H9 (cell line): ENCODE data around the gene CCM2. TPM values are rescaled to one million over a fixed set of nuclear protein-coding genes. Genes with fewer than 3 reads are reported as not detected.
A peak's percentile ranks its signal among the peaks of the same experiment; 100 is the strongest.

Source experiments
- DNase-seq: peaks from one replicate; pipeline ENCODE4 v3.0.0-alpha.2; 2017
- H2AFZ ChIP-seq: one replicate; pipeline ENCODE4 v1.6.1; 2013; ENCODE audit warnings: mild to moderate bottlenecking, low read length, control low read depth, moderate library complexity
- H2AK5ac ChIP-seq: 2 replicates; pipeline ENCODE4 v1.6.1; 2013; ENCODE audit warnings: low read length, control low read depth, mixed read lengths; ENCODE audit not compliant: insufficient read length
- H2BK120ac ChIP-seq: one replicate; pipeline ENCODE4 v1.6.1; 2013; ENCODE audit warnings: low read depth, mild to moderate bottlenecking, low read length, control low read depth, inconsistent platforms; ENCODE audit not compliant: poor library complexity, severe bottlenecking
- H2BK12ac ChIP-seq: 2 replicates; pipeline ENCODE4 v1.6.1; 2013; ENCODE audit warnings: low read length, control low read depth, mixed read lengths, low read depth; ENCODE audit not compliant: insufficient read length
- H2BK15ac ChIP-seq: 2 replicates; pipeline ENCODE4 v1.6.1; 2013; ENCODE audit warnings: low read depth, low read length, control low read depth
- H2BK20ac ChIP-seq: one replicate; pipeline ENCODE4 v1.6.1; 2013; ENCODE audit warnings: low read depth, mild to moderate bottlenecking, low read length, control low read depth, inconsistent platforms; ENCODE audit not compliant: poor library complexity, severe bottlenecking
- H2BK5ac ChIP-seq: 2 replicates; pipeline ENCODE4 v1.6.1; 2013; ENCODE audit warnings: low read length, control low read depth, mixed read lengths; ENCODE audit not compliant: insufficient read length
- H3K14ac ChIP-seq: 2 replicates; pipeline ENCODE4 v1.6.1; 2013; ENCODE audit warnings: low read length, control low read depth; ENCODE audit not compliant: insufficient read depth
- H3K18ac ChIP-seq: 2 replicates; pipeline ENCODE4 v1.6.1; 2013; ENCODE audit warnings: low read depth, mild to moderate bottlenecking, mixed read lengths, low read length, control low read depth; ENCODE audit not compliant: insufficient read length
- H3K23ac ChIP-seq: 2 replicates; pipeline ENCODE4 v1.6.1; 2013; ENCODE audit warnings: low read length, control low read depth, mixed read lengths, low read depth; ENCODE audit not compliant: insufficient read length
- H3K23me2 ChIP-seq: 2 replicates; pipeline ENCODE4 v1.6.1; 2013; ENCODE audit warnings: low read depth, mild to moderate bottlenecking, mixed read lengths, low read length, control low read depth; ENCODE audit not compliant: insufficient read length, poor library complexity, severe bottlenecking
- H3K27ac ChIP-seq: 2 replicates; pipeline ENCODE4 v1.5.1; 2013; ENCODE audit warnings: low read length, control low read depth, mixed read lengths, low read depth; ENCODE audit not compliant: insufficient read length
- H3K27me3 ChIP-seq: 2 replicates; pipeline ENCODE4 v1.6.1; 2013; ENCODE audit warnings: low read length, control low read depth, inconsistent platforms; ENCODE audit not compliant: insufficient read depth
- H3K4ac ChIP-seq: 2 replicates; pipeline ENCODE4 v1.6.1; 2013; ENCODE audit warnings: low read depth, mild to moderate bottlenecking, control low read depth, inconsistent platforms, low read length, moderate library complexity
- H3K4me1 ChIP-seq: 2 replicates; pipeline ENCODE4 v1.6.1; 2013; ENCODE audit warnings: low read length, control low read depth, inconsistent platforms; ENCODE audit not compliant: insufficient read depth
- H3K4me2 ChIP-seq: 2 replicates; pipeline ENCODE4 v1.6.1; 2013; ENCODE audit warnings: low read length, control low read depth, mixed read lengths; ENCODE audit not compliant: insufficient read length, insufficient read depth
- H3K56ac ChIP-seq: 2 replicates; pipeline ENCODE4 v1.6.1; 2013; ENCODE audit warnings: low read depth, mild to moderate bottlenecking, mixed read lengths, low read length, control low read depth; ENCODE audit not compliant: insufficient read length
- H3K79me1 ChIP-seq: 2 replicates; pipeline ENCODE4 v1.6.1; 2013; ENCODE audit warnings: low read depth, mild to moderate bottlenecking, moderate library complexity, low read length, control low read depth, inconsistent platforms; ENCODE audit not compliant: insufficient read depth, poor library complexity, severe bottlenecking
- H3K79me2 ChIP-seq: 2 replicates; pipeline ENCODE4 v1.6.1; 2013; ENCODE audit warnings: low read length, control low read depth, inconsistent platforms; ENCODE audit not compliant: insufficient read depth
- H3K9ac ChIP-seq: 2 replicates; pipeline ENCODE4 v1.6.1; 2013; ENCODE audit warnings: low read length, control low read depth, mixed read lengths; ENCODE audit not compliant: insufficient read length; ENCODE audit errors: extremely low read depth
- H3K9me3 ChIP-seq: one replicate; pipeline ENCODE4 v1.6.1; 2013; ENCODE audit warnings: low read depth, low read length, inconsistent platforms; ENCODE audit not compliant: control insufficient read depth
- H3T11ph ChIP-seq: one replicate; pipeline ENCODE4 v1.6.1; 2013; ENCODE audit warnings: mild to moderate bottlenecking, low read length, control low read depth, inconsistent platforms
- H4K20me1 ChIP-seq: one replicate; pipeline ENCODE4 v1.6.1; 2013; ENCODE audit not compliant: control insufficient read depth, insufficient read length, insufficient read depth
- H4K5ac ChIP-seq: 2 replicates; pipeline ENCODE4 v1.6.1; 2013; ENCODE audit warnings: low read depth, mild to moderate bottlenecking, mixed read lengths, low read length, control low read depth; ENCODE audit not compliant: insufficient read length
- H4K8ac ChIP-seq: replicated peaks from 2 replicates; pipeline ENCODE4 v1.6.1; 2013; ENCODE audit warnings: low read length, control low read depth, mixed read lengths, low read depth; ENCODE audit not compliant: insufficient read length
- H4K91ac ChIP-seq: 2 replicates; pipeline ENCODE4 v1.6.1; 2013; ENCODE audit warnings: low read depth, mild to moderate bottlenecking, moderate library complexity, mixed read lengths, low read length, control low read depth; ENCODE audit not compliant: insufficient read length
- H3K27ac Mint-ChIP-seq, 3 experiments: 2 replicates in 2 of 3; 3 replicates in 1 of 3; pipeline ENCODE4 v1.8.0; 2020 to 2021; ENCODE audit warnings: mixed read lengths in 3 of 3, mild to moderate bottlenecking in 1 of 3, moderate library complexity in 1 of 3
- H3K27me3 Mint-ChIP-seq: 2 replicates; pipeline ENCODE4 v1.8.0; 2021; ENCODE audit warnings: low read depth, mild to moderate bottlenecking, moderate library complexity, mixed read lengths
- H3K36me3 Mint-ChIP-seq, 3 experiments: 2 replicates in 2 of 3; 3 replicates in 1 of 3; pipeline ENCODE4 v1.8.0; 2020 to 2021; ENCODE audit warnings: low read depth in 3 of 3, mixed read lengths in 3 of 3; ENCODE audit not compliant: insufficient read depth in 1 of 3
- H3K4me1 Mint-ChIP-seq, 2 experiments: 2 replicates each; pipeline ENCODE4 v1.8.0; 2020; ENCODE audit warnings: mixed read lengths in 2 of 2
- H3K4me3 Mint-ChIP-seq, 2 experiments: 2 replicates in 1 of 2; 3 replicates in 1 of 2; pipeline ENCODE4 v1.8.0; 2020 to 2021; ENCODE audit warnings: mild to moderate bottlenecking in 2 of 2, mixed read lengths in 2 of 2, moderate library complexity in 1 of 2
- H3K9me3 Mint-ChIP-seq, 2 experiments: 2 replicates in 1 of 2; 3 replicates in 1 of 2; pipeline ENCODE4 v1.8.0; 2020; ENCODE audit warnings: mild to moderate bottlenecking in 2 of 2, mixed read lengths in 2 of 2, moderate library complexity in 1 of 2
- CTCF ChIP-seq: fragments of 200-600 bp; sonication (generic); conservative IDR thresholded peaks from 3 replicates; pipeline ENCODE4 v1.8.0; 2021; ENCODE audit warnings: antibody characterized with exemption, mild to moderate bottlenecking
- WGBS: extraction: QIAGEN DNeasy Blood & Tissue Kit; methylation state at CpG from one replicate; pipeline ENCODE4 v1.1.7; 2013; ENCODE audit warnings: missing lambda C conversion rate, low lambda C conversion rate, mixed read lengths; ENCODE audit not compliant: insufficient read length; ENCODE audit errors: extremely low coverage; 5-methylcytosine and 5-hydroxymethylcytosine counted together
- total RNA-seq: library from RNA; stranded (reverse); gene quantifications from 2 replicates; pipeline ENCODE4 v1.2.1, GENCODE V29; 2021

CCM2 gene
- total RNA-seq, 1 experiment from 2014 or later: 30.4 TPM

- DNase-seq: peak; percentile 17
- H3K4me1 ChIP-seq: no peaks in the 10 kb centered on the region
- H3K79me1 ChIP-seq: no peaks in the 10 kb centered on the region
- no peak overlapping the region for H4K8ac ChIP-seq
- H3K23ac ChIP-seq: no peak overlapping the region
- no peaks in the 10 kb centered on the region; a peak in 1 of 7 replicates for H3K36me3 Mint-ChIP-seq
- no peak overlapping the region for H4K91ac ChIP-seq
- no peak overlapping the region for H3K18ac ChIP-seq
- H3K27me3 ChIP-seq: no peaks in the 10 kb centered on the region; the same call in 1 of the 2 replicates
- no peak overlapping the region for H3T11ph ChIP-seq
- no peak overlapping the region for H2BK12ac ChIP-seq
- no peak overlapping the region for H4K5ac ChIP-seq
- H2BK5ac ChIP-seq: no peak overlapping the region
- peaks cover 0 to 5% of the 10 kb centered on the region in 2 experiments; a peak in 3 of 4 replicates for H3K4me1 Mint-ChIP-seq
- H3K9ac ChIP-seq: no peak overlapping the region
- no peaks in the 10 kb centered on the region for H3K9me3 Mint-ChIP-seq
- H2BK20ac ChIP-seq: no peak overlapping the region
- H2AFZ ChIP-seq: no peak overlapping the region
- H3K27ac Mint-ChIP-seq: 0 out of 7 replicates have a peak overlapping the region, but pooled peaks of 1 of the 3 experiments have one; percentile 28
- no peak overlapping the region for H3K4me2 ChIP-seq
- H3K9me3 ChIP-seq: no peaks in the 10 kb centered on the region
- H3K4me3 Mint-ChIP-seq: no peak overlapping the region; a peak in 1 of 5 replicates
- no peak overlapping the region for H3K4ac ChIP-seq
- H3K27ac ChIP-seq: no peak overlapping the region
- H4K20me1 ChIP-seq: no peaks in the 10 kb centered on the region
- H3K14ac ChIP-seq: no peak overlapping the region
- H3K56ac ChIP-seq: no peak overlapping the region
- no peak overlapping the region for H2AK5ac ChIP-seq
- no peak overlapping the region for H2BK15ac ChIP-seq
- no peak for TF ChIP-seq CTCF
- H3K23me2 ChIP-seq: no peaks in the 10 kb centered on the region
- peaks cover 17% of the 10 kb centered on the region for H3K27me3 Mint-ChIP-seq
- H3K79me2 ChIP-seq: no peaks in the 10 kb centered on the region
- H2BK120ac ChIP-seq: no peak overlapping the region
- WGBS: no CpG with 5 or more reads among the region's 16 CpGs
These were observed 34.5 kb upstream of the CCM2 start for GRCh38 chr7:44965441-44965903.
